GM19043 (cell line): ENCODE data around the gene CISD2.
"Not testable (repeated sequence)": the region's sequence is repeated elsewhere in the genome, so short reads cannot be mapped to it uniquely, and the experiment has no call there.

Source experiments
- ATAC-seq: cut with Tn5 transposase; IDR thresholded peaks from one replicate; pipeline ENCODE4 v1.9.1; 2021; ENCODE audit warnings: low read depth; ENCODE audit not compliant: unreplicated experiment

The CISD2 gene

DNA sequence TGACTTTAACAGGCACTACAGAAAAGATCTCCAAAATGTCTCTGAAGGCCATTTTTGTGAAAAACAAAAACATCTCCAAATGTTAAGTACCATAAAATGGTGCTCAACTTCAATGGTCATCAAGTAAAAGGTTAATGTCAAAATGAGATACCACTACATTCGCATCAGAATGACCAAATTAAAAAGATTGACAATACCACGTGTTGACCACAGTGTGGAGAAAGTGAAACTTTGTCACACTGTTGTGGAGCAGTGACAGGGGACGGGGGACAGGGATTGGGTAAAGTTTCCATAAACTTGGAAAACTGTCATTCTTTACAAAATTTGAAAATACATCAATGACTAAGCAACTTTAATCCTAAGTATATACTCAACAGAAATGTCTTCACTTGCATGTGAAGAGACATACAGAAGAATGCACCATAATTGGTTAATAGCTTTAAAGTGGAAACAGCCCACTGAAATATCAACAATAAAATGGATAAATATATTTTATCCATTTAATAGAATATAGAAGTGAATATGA lies 19.1 kb upstream of the CISD2 start:
- no peak for ATAC-seq

DNA sequence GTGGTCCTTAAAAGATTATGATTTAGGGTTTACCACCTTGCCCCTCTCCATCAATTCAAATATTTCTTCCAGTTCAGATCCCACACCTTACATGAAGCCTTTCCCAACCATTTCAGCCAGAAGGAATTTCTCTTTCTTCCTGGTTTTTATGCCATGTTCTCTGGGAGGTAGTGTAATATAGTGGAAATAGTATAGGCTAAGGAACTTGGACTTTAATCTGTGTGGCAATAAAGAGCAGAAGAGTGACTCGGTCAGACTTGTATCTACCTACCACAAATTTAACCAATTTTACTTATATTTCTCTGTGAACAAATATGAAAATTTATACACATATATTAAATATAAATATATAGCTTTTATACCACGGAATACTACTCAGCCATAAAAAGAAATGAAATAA lies 18.4 kb upstream of the CISD2 start:
- no peak for ATAC-seq

DNA sequence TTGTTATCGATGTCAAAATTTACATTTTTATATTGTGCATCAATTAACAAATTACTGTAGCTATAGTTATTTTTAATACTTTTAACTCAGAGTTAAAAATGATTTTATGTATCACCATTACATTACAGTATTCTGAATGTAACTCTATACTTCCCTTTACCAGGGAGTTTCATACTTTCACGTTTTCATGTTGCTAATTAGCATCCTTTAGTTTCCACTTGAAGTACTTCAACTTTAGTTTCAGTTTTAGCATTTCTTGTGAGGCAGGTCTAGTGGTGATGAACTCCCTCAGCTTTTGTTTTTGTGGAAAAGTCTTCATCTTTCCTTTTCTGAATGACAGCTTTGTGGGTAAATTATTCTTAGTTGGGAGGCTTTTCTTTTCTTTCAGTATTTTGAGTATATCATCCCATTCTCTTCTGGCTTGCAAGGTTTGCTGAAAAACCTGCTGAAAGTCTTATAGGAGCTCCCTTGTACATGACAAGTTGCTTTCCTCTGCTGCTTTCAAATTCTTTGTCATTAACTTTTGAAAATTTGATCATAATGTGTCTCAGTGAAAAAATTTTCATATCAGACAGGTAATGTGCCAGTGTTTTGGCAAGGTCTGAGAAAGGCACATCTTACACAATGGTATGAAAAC lies 9.8 kb upstream of the CISD2 start:
- no peak for ATAC-seq

DNA sequence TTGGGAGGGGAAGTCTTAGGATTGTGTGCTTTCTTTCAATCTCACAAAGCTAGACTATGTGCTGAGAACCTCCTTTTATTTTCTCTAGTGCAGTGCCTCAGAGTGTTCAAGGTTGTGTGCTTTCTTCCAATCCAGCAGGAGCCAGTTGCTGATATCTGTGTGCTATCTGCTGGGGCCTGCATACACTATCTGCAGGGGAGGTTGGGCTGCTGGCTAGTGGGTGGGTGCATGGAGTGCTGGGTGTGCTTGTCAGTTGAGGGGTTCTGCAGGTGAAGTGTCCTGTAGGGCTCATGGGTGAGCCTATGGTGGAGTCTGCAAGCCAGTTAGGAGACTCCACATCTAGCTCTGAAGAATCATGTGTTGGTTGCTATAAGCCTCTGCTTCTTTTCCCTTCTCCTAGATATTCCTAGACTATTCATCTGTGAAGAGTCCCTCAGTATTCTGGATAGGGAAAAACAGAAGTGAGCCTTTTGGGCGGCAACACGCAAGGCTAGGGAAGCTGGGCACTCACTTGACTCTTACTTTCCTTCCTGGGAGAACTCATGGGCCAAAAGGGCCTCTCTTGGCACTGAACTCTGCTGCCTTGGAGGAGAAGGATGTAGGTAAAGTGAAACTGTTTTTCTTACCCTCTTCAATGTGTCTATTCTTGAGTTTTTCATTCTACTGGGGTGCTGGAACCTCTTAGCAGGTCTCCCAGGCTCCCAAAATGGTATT lies 8.0 kb upstream of the CISD2 start:
- ATAC-seq: no peak

DNA sequence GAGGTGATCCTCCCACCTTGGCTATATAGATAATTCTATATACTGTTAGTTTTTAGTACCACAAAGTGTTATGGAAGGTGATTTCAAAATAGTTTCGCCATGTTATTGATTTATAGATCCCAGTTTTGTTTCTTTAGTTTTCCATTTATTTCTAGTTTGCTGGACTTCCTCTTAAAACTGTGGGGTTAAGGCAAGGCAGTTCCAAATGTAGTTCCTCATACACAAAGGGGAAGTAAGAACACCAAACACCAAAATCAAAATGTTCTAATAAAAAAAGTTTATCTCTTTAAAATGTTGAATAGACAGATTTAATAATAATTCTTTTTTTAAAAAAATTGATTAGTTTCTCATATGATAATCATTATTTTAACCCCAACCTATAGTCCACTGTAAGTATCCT lies 6.8 kb upstream of the CISD2 start:
- no peak for ATAC-seq

DNA sequence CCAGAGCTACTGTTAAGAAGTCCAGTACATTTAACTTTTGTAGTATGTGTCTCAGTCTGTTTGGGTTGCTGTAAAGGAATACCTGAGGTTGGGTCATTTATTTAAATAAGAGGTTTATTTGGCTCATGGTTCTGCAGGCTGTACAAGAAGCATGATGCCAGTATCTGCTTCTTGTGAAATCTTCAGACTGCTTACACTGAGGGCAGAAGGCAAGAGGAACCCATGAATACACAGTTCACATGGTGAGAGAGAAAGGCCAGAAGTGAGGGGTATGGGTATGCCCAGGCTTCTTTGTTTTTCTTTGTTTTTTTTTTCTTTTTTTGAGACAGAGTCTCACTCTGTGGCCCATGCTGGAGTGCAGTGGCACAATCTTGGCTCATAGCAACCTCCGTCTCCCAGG lies 6.0 kb upstream of the CISD2 start:
- no peak for ATAC-seq

DNA sequence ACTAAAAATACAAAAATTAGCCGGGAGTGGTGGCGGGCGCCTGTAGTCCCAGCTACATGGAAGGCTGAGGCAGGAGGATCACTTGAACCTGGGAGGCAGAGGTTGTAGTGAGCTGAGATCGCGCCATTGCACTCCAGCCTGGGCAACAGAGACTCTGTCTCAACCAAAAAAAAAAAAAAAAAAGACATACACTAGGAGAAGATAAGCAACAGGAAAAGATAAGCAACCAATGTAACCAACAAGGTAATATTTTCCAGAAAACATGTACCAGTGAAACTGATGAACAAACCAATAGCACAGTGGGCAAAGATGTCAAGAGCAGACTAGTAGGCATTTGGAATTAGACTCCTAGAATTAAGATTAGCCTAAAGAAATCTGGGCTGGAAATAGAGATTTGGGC lies 3.5 kb upstream of the CISD2 start:
- ATAC-seq: not testable (repeated sequence)

DNA sequence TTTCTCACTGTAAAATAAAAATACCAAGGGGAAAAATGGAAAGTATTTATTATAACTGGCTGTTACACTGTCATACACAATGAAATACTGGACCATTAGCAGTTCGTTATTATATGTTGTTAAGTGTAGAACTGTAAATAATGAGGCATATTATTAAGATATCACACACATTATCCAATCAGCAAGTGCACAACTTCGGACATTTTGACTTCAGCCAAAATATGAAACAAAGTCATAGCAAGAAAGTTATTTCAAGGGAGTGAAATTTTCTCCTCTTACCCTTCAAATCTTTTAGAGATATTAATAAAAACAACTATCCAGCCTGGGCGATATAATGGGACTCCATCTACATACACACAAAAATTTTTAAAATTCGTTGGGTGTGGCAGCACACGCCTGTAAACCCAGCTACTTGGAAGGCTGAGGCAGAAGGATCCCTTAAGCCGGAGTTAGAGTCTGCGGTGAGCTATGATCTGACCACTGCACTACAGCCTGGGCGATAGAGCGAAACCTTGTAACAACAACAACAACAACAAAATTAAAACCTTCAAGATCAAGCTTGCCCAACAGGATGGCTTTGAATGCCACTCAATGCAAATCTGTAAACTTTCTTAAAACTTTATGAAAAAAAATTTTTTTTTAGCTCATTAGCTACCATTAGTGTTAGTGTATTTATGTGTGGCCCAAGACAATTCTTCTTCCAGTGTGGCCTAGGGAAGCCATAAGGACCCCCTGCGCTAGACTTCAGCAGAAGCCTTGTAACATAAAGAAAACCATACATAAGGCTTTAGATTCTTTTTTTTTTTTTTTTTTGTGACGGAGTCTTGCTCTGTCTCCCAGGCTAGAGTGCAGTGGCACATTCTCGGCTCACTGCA lies 1.3 kb upstream of the CISD2 start:
- no peak for ATAC-seq

DNA sequence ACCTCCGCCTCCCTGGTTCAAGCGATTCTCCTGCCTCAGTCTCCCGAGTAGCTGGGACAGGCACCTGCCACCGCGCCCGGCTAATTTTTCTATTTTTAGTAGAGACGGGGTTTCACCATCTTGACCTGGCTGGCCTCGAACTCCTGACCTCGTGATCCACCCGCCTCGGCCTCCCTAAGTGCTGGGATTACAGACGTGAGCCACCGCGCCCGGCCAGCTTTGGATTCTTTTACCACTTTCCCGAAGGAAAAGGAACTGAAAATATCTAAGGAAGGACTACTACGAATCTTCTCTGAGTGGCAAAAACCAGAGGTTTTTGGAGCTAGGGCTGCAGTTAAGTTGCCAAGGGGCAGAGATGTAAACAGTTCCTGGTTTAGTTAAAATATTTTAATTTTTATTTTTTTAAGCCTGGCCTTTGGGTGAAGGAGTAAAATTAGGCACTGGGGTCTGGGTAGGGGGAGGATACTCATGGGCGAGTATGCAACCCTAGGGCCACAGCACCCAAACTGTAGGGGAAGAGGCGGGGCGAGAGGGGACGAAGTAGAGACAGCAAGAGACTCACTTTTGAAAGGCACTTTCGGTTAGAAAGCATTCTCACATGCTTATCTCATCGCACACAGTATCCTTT lies 525 bp upstream of the CISD2 start:
- ATAC-seq: peak; percentile 44

DNA sequence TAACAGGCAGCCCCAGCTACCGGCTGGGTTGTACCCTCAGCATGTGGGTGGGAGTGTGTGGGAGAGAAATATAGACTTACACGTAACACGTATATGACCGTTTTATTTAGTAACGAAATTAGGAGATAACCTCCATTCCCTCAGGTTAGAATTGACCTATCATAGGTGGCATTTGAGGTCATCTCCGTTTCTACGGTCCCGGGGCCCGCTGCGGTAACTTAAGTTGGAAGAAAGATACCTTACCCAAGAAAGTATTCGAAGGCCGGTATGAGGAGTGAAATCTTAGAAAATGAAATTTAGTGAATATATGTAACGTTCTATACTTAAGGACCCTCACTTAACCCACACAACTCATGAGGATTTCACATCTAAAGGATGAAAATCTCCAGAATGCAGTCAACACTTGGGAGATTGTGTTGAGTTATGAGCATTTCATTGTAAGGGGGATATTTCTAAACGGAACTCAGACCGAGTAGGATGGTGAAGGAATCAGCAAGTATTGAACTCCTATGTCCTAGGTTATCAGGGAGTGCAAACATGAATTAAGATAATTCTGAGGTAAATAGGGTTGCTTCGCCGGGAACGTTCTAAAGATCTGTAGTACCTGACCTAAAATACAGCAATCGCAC lies 891 bp downstream of the CISD2 start:
- ATAC-seq: no peak

DNA sequence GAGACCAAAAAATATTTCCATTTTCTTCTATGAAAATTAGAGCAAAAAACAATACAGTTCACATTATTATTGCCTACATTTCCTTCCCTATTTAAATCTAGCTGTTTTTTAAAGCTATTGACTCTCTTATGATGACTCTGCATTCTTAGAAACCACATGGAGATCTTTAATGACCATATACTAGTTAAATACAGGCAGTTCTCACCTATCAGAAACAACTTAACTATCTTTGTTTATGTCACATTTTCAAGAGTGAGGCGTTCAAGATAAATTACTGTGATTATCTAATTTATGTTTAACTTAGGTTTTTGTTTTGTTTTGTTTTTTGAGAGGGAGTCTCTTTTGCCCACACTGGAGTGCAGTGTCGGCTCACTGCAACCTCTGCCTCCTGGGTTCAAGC lies 3.0 kb downstream of the CISD2 start:
- no peak for ATAC-seq

DNA sequence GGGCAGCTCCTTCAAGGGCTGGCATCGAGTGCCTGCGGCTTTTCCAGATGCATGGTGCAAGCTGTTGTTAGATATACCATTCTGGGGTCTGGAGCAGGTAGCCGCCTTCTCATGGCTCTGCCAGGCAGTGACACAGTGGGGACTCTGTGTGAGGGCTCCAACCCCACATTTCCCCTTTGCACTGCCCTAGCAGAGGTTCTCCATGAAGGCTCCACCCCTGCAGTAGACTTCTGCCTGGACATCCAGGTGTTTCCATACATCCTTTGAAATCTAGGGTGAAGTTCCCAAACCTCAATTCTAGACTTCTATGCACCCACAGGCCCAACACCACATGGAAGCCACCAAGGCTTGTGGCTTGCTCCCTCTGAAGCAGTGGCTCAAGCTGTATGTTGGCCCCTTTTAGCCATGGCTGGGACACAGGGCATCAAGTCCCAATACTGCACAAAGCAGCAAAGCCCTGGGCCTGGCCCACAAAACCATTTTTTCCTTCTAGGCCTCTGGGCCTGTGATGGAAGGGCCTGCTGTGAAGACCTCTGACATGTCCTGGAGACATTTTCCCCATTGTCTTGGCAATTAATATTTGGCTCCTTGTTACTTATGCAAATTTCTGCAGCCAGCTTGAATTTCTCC lies 8.8 kb downstream of the CISD2 start:
- ATAC-seq: not testable (repeated sequence)

DNA sequence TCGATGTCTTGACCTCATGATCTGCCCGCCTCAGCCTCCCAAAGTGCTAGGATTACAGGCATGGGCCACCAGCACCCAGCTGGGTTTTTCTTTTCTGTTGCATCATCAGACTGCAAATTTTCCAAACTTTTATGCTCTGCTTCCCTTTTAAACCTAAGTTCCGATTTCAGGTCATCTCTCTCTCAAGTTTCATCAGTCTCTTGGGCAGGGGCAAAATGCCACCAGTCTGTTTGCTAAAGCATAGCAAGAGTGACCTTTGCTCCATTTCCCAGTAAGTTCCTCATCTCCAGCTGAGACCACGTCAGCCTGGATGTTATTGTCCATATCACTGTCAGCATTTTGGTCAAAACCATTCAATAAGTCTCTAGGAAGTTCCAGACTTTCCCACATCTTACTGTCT lies 9.6 kb downstream of the CISD2 start:
- ATAC-seq: not testable (repeated sequence)

DNA sequence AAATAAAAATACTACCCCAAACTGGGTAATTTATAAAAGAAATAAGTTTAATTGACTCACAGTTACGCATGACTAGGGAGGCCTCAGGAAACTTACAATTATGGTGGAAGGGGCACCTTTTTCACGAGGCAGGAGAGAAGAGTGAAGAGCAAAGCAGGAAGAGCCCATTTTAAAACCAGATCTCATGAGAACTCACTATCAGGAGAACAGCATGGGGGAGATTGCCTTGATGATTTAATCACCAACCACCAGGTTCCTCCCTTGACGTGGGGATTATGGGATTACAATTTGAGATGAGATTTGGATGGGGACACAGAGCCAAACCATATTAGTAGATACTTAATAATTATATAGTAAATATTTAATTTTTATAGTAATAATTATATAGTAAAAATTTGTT lies 10.1 kb downstream of the CISD2 start:
- ATAC-seq: no peak

DNA sequence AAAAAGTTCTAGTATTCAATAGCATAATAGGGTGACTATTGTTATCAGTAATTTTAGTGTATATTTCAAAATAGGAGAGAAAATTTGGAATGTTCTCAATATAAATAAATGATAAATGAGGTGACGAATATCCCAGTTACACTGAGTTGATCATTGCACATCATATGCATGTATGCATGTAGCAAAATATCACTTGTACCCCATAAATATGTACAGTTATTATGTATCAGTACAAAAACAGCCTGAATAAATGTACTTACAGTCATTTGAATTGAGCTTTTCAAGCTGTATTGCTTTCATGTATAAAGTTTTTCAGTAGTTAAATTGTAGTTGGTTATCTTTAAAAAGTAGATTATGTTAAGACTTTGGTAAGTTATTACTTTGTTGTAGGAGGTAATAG lies 12.6 kb downstream of the CISD2 start:
- ATAC-seq: no peak

DNA sequence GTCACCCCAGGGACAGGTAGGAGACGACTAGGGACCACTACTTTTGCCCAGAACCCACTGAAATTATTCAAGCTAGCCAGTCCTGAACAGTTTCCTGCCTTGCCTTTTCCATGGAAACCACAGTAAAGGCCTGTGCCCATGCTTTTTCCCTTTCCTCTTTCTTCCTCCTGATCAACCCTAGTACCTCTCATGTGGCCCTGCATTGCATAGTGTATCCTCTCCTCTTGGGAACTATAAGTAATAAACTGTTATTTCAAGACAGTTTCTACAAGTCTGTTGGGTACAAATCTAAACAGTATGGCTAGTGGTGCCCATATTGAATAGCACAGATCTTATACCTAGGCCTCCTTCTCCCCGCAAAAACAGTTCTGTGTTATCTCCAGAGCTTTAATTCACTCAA lies 14.5 kb downstream of the CISD2 start:
- ATAC-seq: no peak

DNA sequence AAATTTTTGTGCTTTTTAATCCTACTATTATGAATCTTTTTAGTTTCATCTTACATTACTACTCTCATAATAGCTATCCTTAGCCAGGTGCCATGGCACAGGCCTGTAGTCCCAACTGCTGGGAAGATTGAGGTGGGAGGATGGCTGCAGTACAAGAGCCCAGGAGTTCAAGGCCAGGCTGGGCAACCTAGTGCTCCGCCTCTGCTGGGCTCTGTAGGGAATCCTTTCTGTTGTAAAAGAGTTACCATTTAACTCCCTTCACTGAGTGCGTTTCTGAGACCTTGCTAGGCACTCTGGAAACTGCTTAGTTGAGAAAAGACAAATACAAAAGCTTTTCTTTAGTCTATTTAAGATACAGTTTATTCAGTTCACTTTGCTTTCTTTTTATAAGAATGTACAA lies 19.8 kb downstream of the CISD2 start:
- not testable (repeated sequence) for ATAC-seq

DNA sequence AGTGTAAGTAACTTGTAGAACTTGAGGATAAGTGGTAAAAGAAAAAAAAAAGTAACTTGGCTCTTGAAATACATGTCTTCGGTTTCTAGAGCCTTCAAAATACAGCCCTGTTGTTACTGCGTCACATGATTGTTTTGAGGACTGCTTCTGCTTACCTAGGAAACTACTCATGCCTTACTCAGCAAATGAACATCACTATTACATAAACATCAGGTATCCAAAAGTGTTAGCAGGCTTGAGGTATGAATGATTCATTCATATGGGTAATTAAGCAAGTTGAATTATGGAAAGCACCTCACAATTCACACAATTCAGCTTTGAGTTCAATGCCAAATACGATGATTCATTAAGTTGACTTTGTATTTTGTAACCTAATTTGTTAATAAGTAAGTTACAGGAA lies 21.1 kb downstream of the CISD2 start:
- ATAC-seq: not testable (repeated sequence)

DNA sequence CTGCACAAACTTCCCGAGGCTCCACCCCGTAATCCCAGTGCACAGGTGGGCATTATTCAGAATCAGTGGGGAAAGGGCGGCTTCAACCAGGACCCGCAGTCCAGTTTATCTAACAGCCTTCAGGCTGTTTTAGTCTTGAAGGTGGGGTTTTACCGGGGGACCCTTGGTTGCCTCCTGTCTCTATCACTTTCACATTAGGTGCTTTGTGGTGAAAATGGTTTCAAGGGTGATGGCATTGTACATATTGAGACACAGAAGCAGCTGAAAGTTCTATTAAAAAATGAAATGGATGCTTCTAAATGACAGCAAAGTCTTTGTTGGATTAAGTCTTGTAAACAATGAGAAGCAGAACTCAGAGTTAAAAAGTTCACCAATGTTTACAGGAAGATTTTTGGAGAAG lies 27.8 kb downstream of the CISD2 start:
- not testable (repeated sequence) for ATAC-seq

DNA sequence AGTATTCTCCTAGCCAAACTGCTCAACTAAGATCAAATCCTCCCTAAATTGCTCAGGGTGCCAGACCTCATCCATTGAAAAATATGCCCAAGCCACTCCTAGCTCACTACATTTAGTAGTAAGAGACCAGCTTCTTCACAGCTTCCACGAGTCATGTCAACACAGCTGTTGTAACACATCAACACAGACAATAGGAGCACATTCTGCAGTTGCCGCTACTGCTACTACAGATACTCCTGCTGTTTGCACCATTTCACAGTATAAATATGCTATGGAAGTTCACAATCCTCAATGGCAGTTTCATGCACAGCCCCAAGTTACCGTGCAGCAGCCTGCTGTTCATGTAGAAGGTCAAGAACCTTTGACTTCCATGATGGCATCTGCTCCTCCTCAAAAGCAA lies 28.8 kb downstream of the CISD2 start:
- not testable (repeated sequence) for ATAC-seq
